GM19467 (cell line): ENCODE data around the gene FHIT.

ENCODE experiments used
- ATAC-seq: cut with Tn5 transposase; IDR thresholded peaks from one replicate; pipeline ENCODE4 v1.9.1; 2021; ENCODE audit warnings: mild to moderate bottlenecking, moderate library complexity; ENCODE audit not compliant: unreplicated experiment

Gene FHIT

GRCh38 chr3:59930170-59930569 lies 1321.1 kb downstream of the FHIT start:
- ATAC-seq: no peak

DNA sequence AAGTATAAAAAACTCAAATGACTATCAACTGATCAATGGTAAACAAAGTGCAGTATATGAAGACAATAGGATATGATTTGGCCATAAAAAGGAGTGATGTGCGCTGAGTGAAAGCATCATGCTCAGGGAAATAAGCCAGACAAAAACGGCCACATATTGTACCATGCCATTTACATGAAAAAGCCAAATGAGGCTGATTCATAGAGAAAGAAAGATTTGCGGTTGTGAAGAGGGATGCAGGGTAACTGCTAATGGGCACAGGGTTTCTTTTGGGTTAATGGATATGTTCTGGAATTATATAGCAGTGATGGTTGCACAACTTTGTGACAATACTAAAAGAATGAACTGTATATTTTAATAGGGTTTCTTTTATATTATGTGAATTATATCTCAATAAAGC lies 1324.2 kb downstream of the FHIT start:
- ATAC-seq: no peak

DNA sequence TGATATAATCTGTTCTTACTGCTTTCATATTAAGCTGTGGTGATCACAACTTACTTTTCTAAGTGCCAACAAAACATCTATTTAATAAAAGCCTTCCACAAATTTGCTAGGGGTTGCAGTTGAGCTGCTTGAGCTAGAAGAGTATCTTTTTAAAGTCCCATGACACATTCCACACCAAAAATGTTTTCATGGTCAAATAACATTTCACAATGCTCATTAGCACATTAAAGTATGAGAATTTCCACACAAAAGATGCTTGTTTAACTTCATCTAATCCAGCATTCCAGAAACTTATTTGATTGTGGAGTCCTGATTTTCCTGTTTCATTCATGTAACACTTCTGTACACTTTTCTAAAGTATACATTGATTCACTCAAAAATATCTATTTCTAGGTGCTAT lies 1325.3 kb downstream of the FHIT start:
- ATAC-seq: no peak

DNA sequence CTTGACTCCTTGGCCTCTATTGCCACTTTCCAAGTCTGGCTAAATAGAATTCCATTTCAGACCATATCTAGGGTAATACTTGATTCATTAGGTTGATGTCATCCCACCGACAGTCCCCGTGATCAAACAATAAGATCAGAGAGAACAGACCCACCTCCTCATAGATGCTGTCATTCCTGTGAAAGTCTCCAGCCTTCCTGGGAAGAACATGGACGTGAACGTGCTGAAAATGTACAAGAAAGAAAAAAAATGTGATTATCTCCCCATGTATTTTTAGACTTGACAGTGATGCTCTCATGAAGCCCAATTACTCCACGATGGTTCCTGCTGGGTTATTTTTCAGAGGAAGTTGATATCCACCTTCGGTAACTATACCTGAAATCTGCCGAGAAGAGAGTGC lies 1329.1 kb downstream of the FHIT start:
- ATAC-seq: no peak

DNA sequence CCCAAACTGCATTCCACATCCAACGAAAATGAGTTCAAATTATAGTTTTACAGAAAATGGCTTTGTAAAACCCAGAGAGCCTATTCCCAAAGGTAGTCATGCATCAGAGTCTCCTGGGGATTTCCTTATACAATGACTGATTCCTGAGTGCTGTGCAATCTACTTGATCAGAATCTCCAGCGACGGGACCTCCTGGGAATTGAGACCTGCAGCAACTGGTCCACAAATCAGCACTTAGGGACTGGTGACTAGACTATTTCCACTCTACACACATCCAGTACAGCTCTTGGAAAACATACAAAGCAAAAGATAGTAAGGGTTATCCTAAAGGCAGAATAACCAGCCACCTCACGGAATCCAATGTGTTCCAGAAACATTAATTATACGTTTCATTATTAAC lies 1330.4 kb downstream of the FHIT start:
- no peak for ATAC-seq

DNA sequence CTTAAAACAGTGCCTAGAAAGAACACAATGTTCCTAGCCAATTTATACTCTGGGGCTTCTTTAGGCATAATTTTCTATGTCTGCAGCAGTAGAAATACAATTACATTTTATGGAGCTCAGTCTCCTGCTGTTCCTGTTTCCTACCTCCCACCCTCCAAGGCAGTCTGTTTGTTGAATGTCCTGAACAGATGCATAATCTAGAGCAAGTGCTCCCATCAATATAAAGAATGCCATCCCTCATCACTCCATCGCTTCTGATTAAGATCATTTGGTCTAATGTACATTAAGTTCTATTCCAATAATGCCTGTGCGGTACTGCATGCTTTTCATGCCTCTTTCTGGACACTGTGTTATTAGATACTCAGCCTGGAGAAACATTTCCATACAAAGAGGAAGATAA lies 1331.7 kb downstream of the FHIT start:
- no peak for ATAC-seq

- ATAC-seq: no peak
Observed at GRCh38 chr3:59914251-59914650, 1337.0 kb downstream of the FHIT start.

- no peak for ATAC-seq
Observed at GRCh38 chr3:59913645-59914044, 1337.6 kb downstream of the FHIT start.

DNA sequence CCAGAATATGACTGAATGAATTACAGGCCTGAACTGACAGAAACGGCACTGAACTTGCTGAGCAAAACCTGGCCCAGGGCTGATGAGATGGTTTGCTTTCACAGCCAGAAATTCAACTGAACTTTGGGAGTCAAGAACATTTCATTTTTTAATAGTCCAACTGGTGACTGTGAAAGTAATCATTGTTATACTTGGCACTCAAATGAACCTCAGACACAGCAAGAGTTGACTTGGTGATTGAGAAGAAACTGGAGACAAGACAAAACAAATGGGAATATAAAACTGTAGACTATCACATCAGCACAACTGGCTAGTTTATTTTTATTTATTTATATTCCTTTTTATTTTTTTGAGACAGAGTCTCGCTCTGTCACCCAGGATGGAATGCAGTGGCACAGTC lies 1342.6 kb downstream of the FHIT start:
- no peak for ATAC-seq

DNA sequence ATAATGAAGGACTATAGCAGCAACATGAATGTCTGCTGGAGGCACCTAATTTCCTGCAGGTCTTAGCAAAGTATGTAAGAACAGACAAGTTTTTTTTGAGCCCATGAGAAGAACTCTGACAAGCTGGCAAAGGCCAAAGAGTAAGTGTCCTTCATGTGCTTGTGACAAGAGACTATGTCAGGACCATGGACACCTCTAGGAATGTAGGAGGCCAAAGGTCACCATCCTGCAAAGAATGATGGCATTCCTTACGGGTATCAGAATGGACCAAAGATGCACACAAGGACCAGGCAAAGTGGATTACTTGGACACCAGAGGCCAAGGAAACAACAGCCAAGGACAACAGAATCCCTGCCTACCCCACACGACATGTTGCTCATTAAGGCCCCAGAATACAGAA lies 1343.0 kb downstream of the FHIT start:
- no peak for ATAC-seq

GRCh38 chr3:59904296-59904695 lies 1347.0 kb downstream of the FHIT start:
- ATAC-seq: no peak

DNA sequence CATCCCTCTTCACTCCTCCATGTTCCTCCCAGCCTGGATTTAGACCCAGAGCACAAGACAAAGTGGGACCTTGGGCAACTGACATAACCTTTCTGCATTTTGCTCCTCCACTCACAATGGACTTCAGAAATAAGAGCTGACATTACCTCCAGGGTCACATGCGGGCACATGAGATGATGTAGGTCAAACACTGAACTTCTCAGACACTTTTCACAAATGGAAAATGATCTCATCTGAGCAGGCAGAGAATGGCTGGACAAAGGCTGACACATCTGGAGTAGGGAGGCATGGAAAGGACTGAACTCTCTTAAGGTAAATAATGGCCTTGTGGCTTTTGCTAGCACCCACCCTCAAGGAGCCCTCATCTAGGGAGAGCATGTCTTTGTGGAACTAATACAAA lies 1352.2 kb downstream of the FHIT start:
- no peak for ATAC-seq

- ATAC-seq: no peak
Observed at GRCh38 chr3:59895972-59896371, 1355.3 kb downstream of the FHIT start.

- ATAC-seq: no peak
Observed at GRCh38 chr3:59894425-59895121, 1356.7 kb downstream of the FHIT start.

DNA sequence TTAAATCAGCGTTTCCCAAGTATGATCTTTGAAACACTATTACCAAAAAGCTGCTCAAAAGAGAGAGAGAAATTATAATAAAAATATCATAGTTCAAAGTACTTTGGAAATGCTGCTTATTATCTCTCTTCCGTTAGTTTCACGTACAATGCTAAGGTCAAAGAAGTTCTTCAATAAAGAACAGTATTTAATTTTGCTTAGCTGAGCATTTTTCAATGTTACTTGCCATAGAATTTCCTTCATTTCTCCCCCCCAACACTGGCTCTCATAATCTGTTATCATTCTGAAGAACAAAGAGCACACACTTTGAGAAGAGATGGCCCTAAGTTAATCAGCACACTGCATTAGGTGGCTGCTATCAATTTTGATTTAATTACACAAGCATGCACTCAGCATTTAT lies 1360.6 kb downstream of the FHIT start:
- no peak for ATAC-seq

- ATAC-seq: no peak
Observed at GRCh38 chr3:59886790-59887189, 1364.5 kb downstream of the FHIT start.

DNA sequence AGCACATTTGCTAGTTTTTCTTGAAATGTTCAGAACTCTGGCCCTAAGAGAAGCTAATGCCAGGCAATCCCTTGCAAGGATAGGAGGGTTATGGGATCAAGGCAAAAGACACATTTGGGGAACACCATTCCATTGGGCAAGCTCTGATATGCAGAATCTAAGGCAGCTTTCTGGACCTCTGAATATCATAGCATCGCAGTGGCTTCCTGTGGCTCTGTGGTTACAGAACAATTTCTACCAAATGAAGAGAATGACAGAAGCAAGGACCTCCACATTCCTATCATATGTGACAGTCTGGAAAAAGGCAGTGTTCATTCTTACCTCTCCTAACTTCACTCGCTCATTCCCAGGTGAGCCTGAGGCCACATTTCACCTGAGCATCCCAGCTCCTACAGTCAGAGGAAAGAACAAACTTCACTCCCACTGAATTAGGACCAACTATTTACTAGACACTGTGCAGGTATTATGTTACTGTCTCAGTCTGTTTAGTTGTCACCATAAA lies 1365.3 kb downstream of the FHIT start:
- no peak for ATAC-seq

DNA sequence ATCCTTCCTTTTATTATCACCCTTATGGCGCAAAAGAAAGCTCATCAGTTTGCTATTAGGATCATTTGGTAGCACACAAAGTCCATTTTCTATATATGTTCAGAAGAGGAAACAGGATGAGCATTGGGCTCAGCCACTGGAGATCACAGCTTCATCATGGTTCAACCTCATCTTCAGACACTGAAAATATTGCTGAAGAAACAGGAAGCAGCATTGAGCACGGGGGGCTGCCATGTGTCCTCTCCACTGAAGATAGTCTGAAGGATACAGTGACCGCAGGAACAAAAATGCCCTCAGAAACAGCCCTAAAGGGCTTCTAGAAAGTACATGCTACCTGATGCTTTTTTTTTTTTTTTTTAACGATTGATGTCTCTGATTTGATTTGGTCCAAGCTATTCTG lies 1366.2 kb downstream of the FHIT start:
- no peak for ATAC-seq

DNA sequence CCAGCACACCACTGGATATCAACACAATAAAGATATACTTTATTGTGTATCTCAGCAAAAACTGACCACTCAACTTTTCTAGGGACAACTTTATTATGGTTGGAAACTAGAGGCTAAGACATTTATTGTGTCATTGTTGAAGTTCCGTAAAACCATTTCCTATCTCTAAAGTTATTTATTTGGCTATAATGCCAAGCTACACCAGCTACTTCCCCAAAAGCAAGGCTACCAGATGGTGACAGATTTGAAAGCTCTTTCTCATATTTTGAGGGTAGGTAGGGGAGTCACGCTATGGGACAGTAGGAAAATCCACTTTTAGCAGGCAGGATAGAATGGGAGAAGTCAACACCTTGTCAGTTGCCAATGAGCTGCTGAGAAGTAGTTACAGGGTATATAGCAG lies 1366.8 kb downstream of the FHIT start:
- no peak for ATAC-seq

DNA sequence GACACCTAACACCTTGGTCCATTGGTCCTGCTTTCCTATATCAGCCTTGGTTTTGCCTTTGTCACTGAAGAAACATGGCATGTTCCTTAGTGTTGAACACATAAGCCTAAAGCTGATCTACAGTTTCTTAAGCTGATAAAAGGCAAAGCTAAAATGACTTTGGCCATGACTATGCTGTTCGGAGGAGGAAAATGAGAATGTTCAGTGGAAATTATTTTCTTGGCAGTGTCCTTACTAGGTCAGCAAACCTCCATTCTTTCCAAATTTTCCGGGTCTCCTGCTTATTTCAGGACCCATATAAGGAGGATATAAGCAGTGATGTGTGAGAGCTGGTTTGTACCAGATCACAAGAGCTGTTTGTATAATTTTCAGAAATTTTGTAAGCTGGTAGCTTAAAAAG lies 1368.5 kb downstream of the FHIT start:
- no peak for ATAC-seq

DNA sequence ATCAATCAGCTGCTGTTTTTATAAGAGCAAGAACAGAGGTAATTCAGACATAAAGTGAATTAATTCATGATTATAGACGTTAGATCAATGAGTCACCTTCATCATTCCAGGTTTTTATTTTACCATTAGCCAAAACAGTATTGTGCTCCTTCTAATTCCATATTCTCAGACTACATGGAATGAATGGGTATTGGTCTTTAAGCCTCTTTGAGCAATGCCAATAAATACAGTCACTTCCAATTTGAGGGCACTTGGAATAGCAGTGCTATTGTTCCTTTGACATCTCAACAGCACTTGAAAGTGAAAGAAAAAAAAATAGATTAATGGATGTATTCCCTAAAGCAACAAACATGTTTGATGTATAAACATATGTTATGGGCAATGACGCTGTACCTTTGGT lies 1370.5 kb downstream of the FHIT start:
- no peak for ATAC-seq

GRCh38 chr3:59879031-59879581 lies 1372.1 kb downstream of the FHIT start:
- ATAC-seq: no peak

- no peak for ATAC-seq
Observed at GRCh38 chr3:59878038-59878427, 1373.2 kb downstream of the FHIT start.
